ENCODE results near the gene PDCD1LG2. TPM values are rescaled to one million over a fixed set of nuclear protein-coding genes. Genes with fewer than 3 reads are reported as not detected.
"Not testable (repeated sequence)": the region's sequence is repeated elsewhere in the genome, so short reads cannot be mapped to it uniquely, and the experiment has no call there.

Gene PDCD1LG2
- total RNA-seq, 1 experiment from 2014 or later = 1.9 TPM

DNA sequence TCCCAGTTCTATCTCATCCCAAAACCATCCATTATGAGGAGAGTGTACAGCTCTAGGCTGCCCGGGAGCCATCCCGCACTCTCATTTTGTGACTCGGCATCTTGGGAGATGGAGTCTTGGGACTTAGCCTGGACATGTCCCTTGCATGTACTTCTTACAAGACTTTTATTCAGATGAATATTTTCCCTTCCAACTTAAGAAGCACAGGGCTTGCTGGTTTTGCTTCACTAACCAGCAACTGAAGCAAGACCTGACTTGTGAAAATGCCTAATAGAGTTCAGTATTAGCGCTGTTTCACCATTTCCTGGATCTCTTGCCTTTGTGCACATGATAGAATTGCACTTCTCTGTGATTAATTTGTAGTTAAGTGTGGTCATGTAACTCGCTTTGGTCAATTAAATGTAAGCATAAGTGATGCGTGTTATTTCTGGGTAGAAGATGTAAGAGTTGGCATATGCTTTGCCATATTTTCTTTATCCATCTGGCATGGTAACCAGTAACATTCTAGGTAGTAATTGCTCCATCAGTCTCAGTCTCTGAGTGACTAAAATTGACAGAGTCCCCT lies 55.8 kb downstream of the PDCD1LG2 start:
- no peak for DNase-seq (ENCODE audit: low spot score)

GRCh38 chr9:5568868-5569267 lies 58.5 kb downstream of the PDCD1LG2 start:
- DNase-seq (ENCODE audit: low spot score) = no peak

- DNase-seq (ENCODE audit: low spot score) = no peak
Measured at GRCh38 chr9:5569409-5569808, 59.1 kb downstream of the PDCD1LG2 start.

DNA sequence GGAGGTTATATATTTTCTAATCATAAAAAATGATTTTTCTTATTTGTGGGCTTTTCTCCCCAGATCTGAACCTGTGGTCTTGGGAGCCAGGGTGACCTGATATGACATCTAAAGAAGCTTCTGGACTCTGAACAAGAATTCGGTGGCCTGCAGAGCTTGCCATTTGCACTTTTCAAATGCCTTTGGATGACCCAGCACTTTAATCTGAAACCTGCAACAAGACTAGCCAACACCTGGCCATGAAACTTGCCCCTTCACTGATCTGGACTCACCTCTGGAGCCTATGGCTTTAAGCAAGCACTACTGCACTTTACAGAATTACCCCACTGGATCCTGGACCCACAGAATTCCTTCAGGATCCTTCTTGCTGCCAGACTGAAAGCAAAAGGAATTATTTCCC lies 59.6 kb downstream of the PDCD1LG2 start:
- no peak for DNase-seq (ENCODE audit: low spot score)

DNA sequence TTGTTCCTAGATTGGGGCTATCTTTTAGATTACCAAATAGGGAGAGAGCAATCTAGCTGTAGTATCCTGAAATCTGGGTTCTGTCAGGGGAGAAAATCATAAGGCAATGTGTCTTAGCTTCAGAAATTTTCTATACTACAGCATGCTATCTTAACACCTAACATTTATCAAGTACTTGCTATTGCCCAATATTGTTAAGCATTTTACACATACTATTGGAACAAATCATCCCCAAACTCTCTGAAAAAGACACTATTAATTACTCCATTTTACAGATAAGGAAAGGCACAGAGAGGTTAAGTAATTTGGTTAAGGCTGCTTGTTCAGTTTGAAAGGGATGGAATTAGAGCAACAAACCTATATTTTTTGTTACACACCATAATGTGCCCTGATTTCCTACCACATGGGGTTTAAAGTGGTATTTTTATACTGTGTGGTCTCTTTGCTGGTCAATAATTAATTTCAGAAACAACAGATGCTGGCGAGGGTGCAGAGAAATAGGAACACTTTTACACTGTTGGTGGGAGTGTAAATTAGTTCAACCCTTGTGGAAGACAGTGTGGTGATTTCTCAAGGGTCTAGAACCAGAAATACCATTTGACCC lies 61.4 kb downstream of the PDCD1LG2 start:
- DNase-seq (ENCODE audit: low spot score) = no peak

GRCh38 chr9:5574097-5574496 lies 63.8 kb downstream of the PDCD1LG2 start:
- no peak for DNase-seq (ENCODE audit: low spot score)

- no peak for DNase-seq (ENCODE audit: low spot score)
Measured at GRCh38 chr9:5575000-5575399, 64.7 kb downstream of the PDCD1LG2 start.

GRCh38 chr9:5577225-5577624 lies 66.9 kb downstream of the PDCD1LG2 start:
- no peak for DNase-seq (ENCODE audit: low spot score)

DNA sequence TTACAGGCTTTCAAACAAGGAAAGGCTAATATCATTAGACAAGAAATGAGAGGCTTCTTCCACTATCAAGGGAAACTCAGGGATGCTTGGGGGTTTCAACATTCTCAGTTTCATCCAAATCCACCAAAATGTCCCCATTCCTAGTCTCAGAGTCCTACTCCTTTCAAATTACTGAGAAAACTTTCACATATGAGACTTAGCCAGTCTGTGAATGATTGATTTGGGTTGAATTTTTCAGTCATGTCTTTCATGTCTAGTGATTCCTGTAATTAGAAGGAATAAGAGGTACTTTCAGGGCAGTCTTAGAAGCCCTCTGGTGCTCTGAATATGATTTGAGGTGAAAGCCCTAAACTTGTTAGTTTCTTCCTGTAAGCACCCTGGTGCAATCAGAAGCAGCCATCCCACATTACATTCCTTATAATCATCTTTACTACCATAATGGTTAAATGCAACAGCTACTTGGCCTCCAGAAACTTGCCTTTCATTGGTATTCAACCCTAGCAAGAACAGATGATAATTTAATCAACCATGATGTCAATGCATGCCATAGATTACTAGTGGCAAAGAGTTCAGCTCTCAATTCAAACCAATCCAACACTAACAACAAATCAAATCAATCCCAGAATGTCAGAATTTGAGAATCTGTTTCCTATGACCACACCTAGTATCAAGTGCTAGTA lies 67.8 kb downstream of the PDCD1LG2 start:
- DNase-seq (ENCODE audit: low spot score) = no peak

- DNase-seq (ENCODE audit: low spot score) = no peak
Measured at GRCh38 chr9:5578698-5579085, 68.4 kb downstream of the PDCD1LG2 start.

- no peak for DNase-seq (ENCODE audit: low spot score)
Measured at GRCh38 chr9:5579881-5580280, 69.5 kb downstream of the PDCD1LG2 start.

DNA sequence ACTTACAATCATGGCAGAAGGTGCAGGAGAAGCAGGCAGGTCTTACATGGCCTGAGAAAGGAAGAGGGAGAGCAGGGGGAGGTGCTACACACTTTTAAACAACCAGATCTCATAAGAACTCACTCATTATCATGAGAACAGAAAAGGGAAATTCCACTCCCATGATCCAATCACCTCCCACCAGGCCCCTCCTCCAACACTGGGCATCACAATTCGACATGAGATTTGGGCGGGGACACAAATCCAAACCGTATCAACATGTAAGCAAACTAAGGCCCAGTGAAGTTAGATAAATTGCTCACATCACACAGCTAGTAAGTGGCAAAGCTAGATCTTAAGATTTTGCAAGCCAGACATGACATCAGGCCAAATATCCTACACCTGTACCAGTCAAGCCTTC lies 70.3 kb downstream of the PDCD1LG2 start:
- no peak for DNase-seq (ENCODE audit: low spot score)

GRCh38 chr9:5581706-5582105 lies 71.4 kb downstream of the PDCD1LG2 start:
- not testable (repeated sequence) for DNase-seq (ENCODE audit: low spot score)

DNA sequence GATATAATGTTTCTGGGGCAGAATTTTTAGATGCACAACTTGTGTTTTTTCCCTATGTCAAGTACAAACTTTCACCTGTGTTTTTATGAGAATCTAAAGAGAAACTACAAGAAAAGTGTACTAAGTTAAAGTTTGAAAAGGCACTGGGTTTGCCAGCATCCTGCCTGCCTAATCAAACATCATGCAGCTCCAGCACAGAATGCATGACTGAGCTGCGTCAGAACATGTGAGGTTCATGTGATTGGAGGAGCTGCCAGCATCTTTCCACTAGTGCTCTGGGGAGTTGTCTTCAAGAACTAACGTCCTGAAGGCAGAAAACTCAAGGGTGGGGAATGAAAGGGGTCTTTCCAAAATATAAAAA lies 72.5 kb downstream of the PDCD1LG2 start:
- DNase-seq (ENCODE audit: low spot score) = no peak

GRCh38 chr9:5586391-5586802 lies 76.1 kb downstream of the PDCD1LG2 start:
- no peak for DNase-seq (ENCODE audit: low spot score)

GRCh38 chr9:5587024-5587423 lies 76.7 kb downstream of the PDCD1LG2 start:
- no peak for DNase-seq (ENCODE audit: low spot score)

- no peak for DNase-seq (ENCODE audit: low spot score)
Measured at GRCh38 chr9:5592231-5592630, 81.9 kb downstream of the PDCD1LG2 start.

DNA sequence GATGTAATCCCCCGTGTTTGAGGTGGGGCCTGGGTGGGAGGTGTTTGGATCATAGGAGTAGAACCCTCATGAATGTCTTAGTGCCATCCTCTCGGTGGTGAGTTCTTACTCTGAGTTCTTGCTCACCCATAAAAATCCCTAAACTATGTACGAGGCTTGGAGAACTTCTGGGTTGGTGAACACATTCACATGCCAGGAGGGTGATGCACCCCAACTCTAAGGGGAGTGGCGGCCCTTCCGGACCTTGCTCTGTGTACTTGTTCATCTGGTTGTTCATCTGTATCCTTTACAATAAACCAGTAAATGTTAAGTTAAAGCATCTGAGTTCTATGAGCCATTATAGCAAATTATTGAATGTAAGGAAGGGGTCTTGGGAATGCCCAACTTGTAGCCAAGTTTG lies 82.6 kb downstream of the PDCD1LG2 start:
- no peak for DNase-seq (ENCODE audit: low spot score)

GRCh38 chr9:5593904-5594303 lies 83.6 kb downstream of the PDCD1LG2 start:
- no peak for DNase-seq (ENCODE audit: low spot score)

GRCh38 chr9:5596173-5596572 lies 85.8 kb downstream of the PDCD1LG2 start:
- DNase-seq (ENCODE audit: low spot score) = no peak

GRCh38 chr9:5608298-5609225 lies 98.2 kb downstream of the PDCD1LG2 start:
- DNase-seq (ENCODE audit: low spot score) = no peak

DNA sequence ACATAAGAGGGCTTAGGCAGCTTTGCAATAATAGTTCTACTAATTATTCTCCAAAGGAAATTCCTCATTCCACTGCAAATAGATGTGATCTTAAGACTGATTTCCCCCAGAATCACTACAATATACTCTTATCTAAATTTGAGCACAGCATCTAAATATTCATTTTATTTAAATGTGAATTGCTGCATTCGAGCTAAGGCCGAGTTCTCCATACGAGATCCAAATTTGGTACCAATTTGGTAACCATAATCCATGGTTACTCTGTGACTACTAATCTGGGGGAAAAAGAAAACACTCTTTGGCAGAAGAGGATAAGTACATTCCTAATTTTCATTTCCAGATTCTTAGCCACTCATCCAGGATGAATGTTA lies 98.9 kb downstream of the PDCD1LG2 start:
- no peak for DNase-seq (ENCODE audit: low spot score)

GRCh38 chr9:5610491-5610890 lies 100.2 kb downstream of the PDCD1LG2 start:
- DNase-seq (ENCODE audit: low spot score) = no peak

All from H4 (cell line).